Trophoblast cell (in vitro differentiated cells and primary cell): ENCODE results near the gene P2RX6.

Source experiments
- DNase-seq, 2 donors: peaks; one replicate each; pipeline ENCODE4 v3.0.0-alpha.2; 2016
- H2AFZ ChIP-seq: 2 replicates; pipeline ENCODE4 v1.6.1; 2013; ENCODE audit warnings: low read length, moderate library complexity, mild to moderate bottlenecking; ENCODE audit not compliant: insufficient read depth, poor library complexity
- H2AK5ac ChIP-seq: 2 replicates; pipeline ENCODE4 v1.6.1; 2013; ENCODE audit warnings: mild to moderate bottlenecking, low read length
- H2BK120ac ChIP-seq: 2 replicates; pipeline ENCODE4 v1.6.1; 2013; ENCODE audit warnings: low read length, mild to moderate bottlenecking, moderate library complexity; ENCODE audit not compliant: insufficient read depth, poor library complexity
- H2BK12ac ChIP-seq: 2 replicates; pipeline ENCODE4 v1.6.1; 2013; ENCODE audit warnings: mild to moderate bottlenecking, low read length, moderate library complexity
- H2BK5ac ChIP-seq: 2 replicates; pipeline ENCODE4 v1.6.1; 2013; ENCODE audit warnings: low read length, low read depth, moderate library complexity, mild to moderate bottlenecking; ENCODE audit not compliant: poor library complexity
- H3K14ac ChIP-seq: 2 replicates; pipeline ENCODE4 v1.6.1; 2013; ENCODE audit warnings: mild to moderate bottlenecking, low read length
- H3K18ac ChIP-seq: 2 replicates; pipeline ENCODE4 v1.6.1; 2013; ENCODE audit warnings: mild to moderate bottlenecking, low read length
- H3K23ac ChIP-seq: 2 replicates; pipeline ENCODE4 v1.6.1; 2013; ENCODE audit warnings: low read length
- H3K27ac ChIP-seq: 2 replicates; pipeline ENCODE4 v1.5.1; 2013; ENCODE audit warnings: low read depth, mild to moderate bottlenecking, inconsistent platforms, low read length, moderate library complexity
- H3K27me3 ChIP-seq: 2 replicates; pipeline ENCODE4 v1.6.1; 2013; ENCODE audit warnings: inconsistent platforms, mild to moderate bottlenecking, low read length, moderate library complexity; ENCODE audit not compliant: insufficient read depth
- H3K36me3 ChIP-seq, 2 experiments: 1 replicate in 1 of 2; 2 replicates in 1 of 2; pipeline ENCODE4 v1.6.1; 2013; ENCODE audit warnings: low read length in 2 of 2, mild to moderate bottlenecking in 2 of 2, moderate library complexity in 1 of 2; ENCODE audit not compliant: insufficient read depth in 2 of 2, control insufficient read depth in 1 of 2
- H3K4ac ChIP-seq: 2 replicates; pipeline ENCODE4 v1.6.1; 2013; ENCODE audit warnings: low read depth, mild to moderate bottlenecking, low read length, moderate library complexity
- H3K4me1 ChIP-seq, 2 experiments: 1 replicate in 1 of 2; 2 replicates in 1 of 2; pipeline ENCODE4 v1.6.1; 2013; ENCODE audit warnings: low read length in 2 of 2, mild to moderate bottlenecking in 2 of 2, moderate library complexity in 1 of 2; ENCODE audit not compliant: insufficient read depth in 2 of 2, control insufficient read depth in 1 of 2
- H3K4me2 ChIP-seq: 2 replicates; pipeline ENCODE4 v1.6.1; 2013; ENCODE audit warnings: inconsistent platforms, mild to moderate bottlenecking, low read length, moderate library complexity
- H3K4me3 ChIP-seq: 2 replicates; pipeline ENCODE4 v1.5.1; 2013; ENCODE audit warnings: mild to moderate bottlenecking, low read depth, low read length, inconsistent platforms
- H3K79me1 ChIP-seq: one replicate; pipeline ENCODE4 v1.6.1; 2013; ENCODE audit warnings: low read length
- H3K79me2 ChIP-seq: 2 replicates; pipeline ENCODE4 v1.6.1; 2013; ENCODE audit warnings: low read length, mild to moderate bottlenecking; ENCODE audit not compliant: control insufficient read depth, insufficient read depth, poor library complexity
- H3K9ac ChIP-seq: 2 replicates; pipeline ENCODE4 v1.6.1; 2013; ENCODE audit warnings: mild to moderate bottlenecking, low read length
- H3K9me3 ChIP-seq: 2 replicates; pipeline ENCODE4 v1.6.1; 2013; ENCODE audit warnings: low read depth, mild to moderate bottlenecking, control low read depth, inconsistent platforms, low read length; ENCODE audit not compliant: insufficient read depth
- H4K12ac ChIP-seq: 2 replicates; pipeline ENCODE4 v1.6.1; 2013; ENCODE audit warnings: low read depth, mild to moderate bottlenecking, low read length, moderate library complexity
- H4K8ac ChIP-seq: 2 replicates; pipeline ENCODE4 v1.6.1; 2013; ENCODE audit warnings: low read depth, mild to moderate bottlenecking, low read length, moderate library complexity
- H4K91ac ChIP-seq: one replicate; pipeline ENCODE4 v1.6.1; 2013; ENCODE audit warnings: low read depth, mild to moderate bottlenecking, low read length, moderate library complexity
- WGBS: extraction: QIAGEN DNeasy Blood & Tissue Kit; methylation state at CpG from one replicate; pipeline ENCODE4 v1.1.7; 2013; ENCODE audit warnings: missing lambda C conversion rate; ENCODE audit not compliant: insufficient read length, insufficient coverage; ENCODE audit errors: extremely low coverage; 5-methylcytosine and 5-hydroxymethylcytosine counted together

Gene P2RX6

GRCh38 chr22:20993304-20994127 is 21.4 kb upstream of the P2RX6 start:
- Histone ChIP-seq H2BK5ac (no peak overlapping the region), H3K4me1 (no peaks in the 10 kb centered on the region), H4K8ac (no peak overlapping the region), H3K9me3 (peaks cover 2% of the 10 kb centered on the region), H3K23ac (no peak overlapping the region), H3K27me3 (no peaks in the 10 kb centered on the region), H3K36me3 (peaks cover 73 to 79% of the 10 kb centered on the region in 2 experiments), H3K18ac (no peak overlapping the region), H3K4me2 (no peak overlapping the region), H4K12ac (no peak overlapping the region), H2BK12ac (no peak overlapping the region), H2BK120ac (no peak overlapping the region), H2AFZ (no peak overlapping the region), H3K79me2 (no peaks in the 10 kb centered on the region), H3K27ac (no peak overlapping the region), H2AK5ac (no peak overlapping the region), H3K79me1 (no peaks in the 10 kb centered on the region), H3K9ac (no peak overlapping the region), H4K91ac (no peak overlapping the region), H3K4me3 (no peak overlapping the region), H3K4ac (no peak overlapping the region), H3K14ac (no peak overlapping the region)
- no CpG with 5 or more reads among the region's 29 CpGs for WGBS
- DNase-seq, result no peak

DNA sequence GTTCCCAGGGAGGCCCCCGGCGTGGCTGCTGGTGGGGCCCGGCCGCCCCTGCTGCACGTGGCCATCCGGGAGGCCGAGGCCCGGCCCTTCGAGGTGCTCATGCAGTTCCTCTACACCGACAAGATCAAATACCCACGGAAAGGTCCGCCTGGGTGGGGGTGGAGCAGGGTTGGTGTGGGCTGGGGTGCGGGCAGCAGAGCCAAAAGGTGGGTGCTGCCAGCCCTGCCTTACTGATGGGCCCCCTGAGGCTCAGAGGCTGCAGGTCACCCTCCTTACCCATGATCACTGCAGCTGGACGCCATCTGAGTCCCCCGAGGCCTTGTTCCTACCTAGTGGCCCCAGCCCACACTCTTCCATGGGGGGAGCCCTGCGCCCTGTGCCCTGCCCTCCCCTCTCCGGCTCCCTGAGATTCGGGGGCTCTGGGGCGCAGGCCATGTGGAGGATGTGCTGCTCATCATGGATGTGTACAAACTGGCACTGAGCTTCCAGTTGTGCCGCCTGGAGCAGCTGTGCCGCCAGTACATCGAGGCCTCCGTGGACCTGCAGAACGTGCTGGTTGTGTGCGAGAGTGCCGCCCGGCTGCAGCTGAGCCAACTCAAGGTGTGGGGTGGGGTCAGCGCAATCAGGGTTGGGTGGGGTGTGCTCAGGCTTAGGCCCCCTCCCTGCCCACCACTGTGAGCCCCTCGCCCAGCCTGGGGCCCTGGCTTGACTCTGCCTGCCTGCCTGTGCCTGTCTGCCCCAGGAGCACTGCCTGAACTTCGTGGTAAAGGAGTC is 20.6 kb upstream of the P2RX6 start:
- no peak for DNase-seq
- Histone ChIP-seq H3K36me3 (peaks cover 75 to 82% of the 10 kb centered on the region in 2 experiments), H3K79me2 (no peaks in the 10 kb centered on the region), H3K4me2 (no peak overlapping the region), H3K4me3 (no peak overlapping the region), H4K91ac (no peak overlapping the region), H3K23ac (no peak overlapping the region), H3K9me3 (peaks cover 2% of the 10 kb centered on the region), H4K8ac (no peak overlapping the region), H2BK5ac (no peak overlapping the region), H3K27me3 (no peaks in the 10 kb centered on the region), H2BK12ac (no peak overlapping the region), H2BK120ac (no peak overlapping the region), H3K27ac (no peak overlapping the region), H3K4ac (no peak overlapping the region), H3K18ac (no peak overlapping the region), H3K9ac (no peak overlapping the region), H2AK5ac (no peak overlapping the region), H3K79me1 (no peaks in the 10 kb centered on the region), H3K4me1 (no peaks in the 10 kb centered on the region), H3K14ac (no peak overlapping the region), H4K12ac (no peak overlapping the region), H2AFZ (no peak overlapping the region)
- no CpG with 5 or more reads among the region's 30 CpGs for WGBS

DNA sequence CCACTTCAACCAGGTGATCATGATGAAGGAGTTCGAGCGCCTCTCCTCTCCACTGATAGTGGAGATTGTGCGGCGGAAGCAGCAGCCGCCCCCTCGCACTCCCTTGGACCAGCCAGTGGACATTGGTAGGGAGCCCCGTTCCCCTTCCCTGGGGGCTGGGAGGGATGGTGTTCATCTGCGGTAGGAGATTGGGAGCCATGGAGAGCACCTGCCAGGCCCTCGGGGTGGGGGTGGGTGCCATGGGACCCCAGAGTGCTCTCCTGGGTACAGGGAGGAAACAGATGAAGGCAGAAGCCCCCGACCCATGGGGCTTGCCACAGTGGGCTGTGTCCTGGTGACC is 20.1 kb upstream of the P2RX6 start:
- Histone ChIP-seq H2BK5ac (no peak overlapping the region), H2BK12ac (no peak overlapping the region), H3K27ac (no peak overlapping the region), H4K12ac (no peak overlapping the region), H2BK120ac (no peak overlapping the region), H3K4me2 (no peak overlapping the region), H4K8ac (no peak overlapping the region), H3K18ac (no peak overlapping the region), H3K14ac (no peak overlapping the region), H3K23ac (no peak overlapping the region), H2AFZ (no peak overlapping the region), H4K91ac (no peak overlapping the region), H3K4me1 (peaks cover 0 to under 1% of the 10 kb centered on the region in 2 experiments), H3K79me2 (no peaks in the 10 kb centered on the region), H3K9me3 (peaks cover 2% of the 10 kb centered on the region), H3K4ac (no peak overlapping the region), H3K27me3 (no peaks in the 10 kb centered on the region), H3K36me3 (peaks cover 80 to 88% of the 10 kb centered on the region in 2 experiments), H2AK5ac (no peak overlapping the region), H3K4me3 (no peak overlapping the region), H3K9ac (no peak overlapping the region), H3K79me1 (no peaks in the 10 kb centered on the region)
- no CpG with 5 or more reads among the region's 10 CpGs for WGBS
- no peak for DNase-seq

- Histone ChIP-seq H2BK120ac (no peak overlapping the region), H2AK5ac (no peak overlapping the region), H2BK5ac (no peak overlapping the region), H3K36me3 (peaks cover 85 to 90% of the 10 kb centered on the region in 2 experiments), H3K79me1 (no peaks in the 10 kb centered on the region), H3K4me3 (no peak overlapping the region), H3K4me1 (peaks cover 2 to 6% of the 10 kb centered on the region in 2 experiments), H2AFZ (no peak overlapping the region), H3K4ac (no peak overlapping the region), H3K9ac (no peak overlapping the region), H3K27me3 (no peaks in the 10 kb centered on the region), H2BK12ac (no peak overlapping the region), H3K27ac (no peak overlapping the region), H3K18ac (no peak overlapping the region), H3K14ac (no peak overlapping the region), H3K23ac (no peak overlapping the region), H4K91ac (no peak overlapping the region), H3K4me2 (no peak overlapping the region), H4K8ac (no peak overlapping the region), H3K9me3 (peaks cover 2% of the 10 kb centered on the region), H4K12ac (no peak overlapping the region), H3K79me2 (no peaks in the 10 kb centered on the region)
- no peak for DNase-seq
- no CpG with 5 or more reads among the region's 23 CpGs for WGBS
These were observed 19.5 kb upstream of the P2RX6 start for GRCh38 chr22:20995329-20996030.
